Astrocyte (in vitro differentiated cells and primary cell): ENCODE data around the gene ISLR2. TPM values are rescaled to one million over a fixed set of nuclear protein-coding genes. Genes with fewer than 3 reads are reported as not detected.
"Not testable (repeated sequence)": the region's sequence is repeated elsewhere in the genome, so short reads cannot be mapped to it uniquely, and the experiment has no call there.

Source experiments
- DNase-seq: peaks from one replicate; pipeline ENCODE4 v3.0.0-alpha.2; 2010; ENCODE audit warnings: low read depth
- FAIRE-seq: peaks from 2 replicates; lab custom pipeline; 2011; peaks lifted over from hg19 to GRCh38; lab: Jason Lieb, UNC
- H2AFZ ChIP-seq: 2 replicates; pipeline ENCODE4 v1.6.0; 2012; ENCODE audit warnings: low read depth, low read length, inconsistent platforms
- H3K27ac ChIP-seq: 2 replicates; pipeline ENCODE4 v1.5.1; 2011; ENCODE audit warnings: low read depth, low read length, inconsistent platforms
- H3K27me3 ChIP-seq: 2 replicates; pipeline ENCODE4 v1.6.0; 2011; ENCODE audit warnings: low read length, inconsistent platforms; ENCODE audit not compliant: insufficient read depth
- H3K36me3 ChIP-seq: 2 replicates; pipeline ENCODE4 v1.5.1; 2011; ENCODE audit warnings: low read length, inconsistent platforms; ENCODE audit not compliant: insufficient read depth
- H3K4me1 ChIP-seq: 2 replicates; pipeline ENCODE4 v1.5.1; 2011; ENCODE audit warnings: low read length, inconsistent platforms; ENCODE audit not compliant: insufficient read depth
- H3K4me2 ChIP-seq: 2 replicates; pipeline ENCODE4 v1.6.0; 2012; ENCODE audit warnings: low read length, inconsistent platforms
- H3K4me3 ChIP-seq: 2 replicates; pipeline ENCODE4 v1.5.1; 2011; ENCODE audit warnings: low read depth, mild to moderate bottlenecking, low read length, inconsistent platforms; ENCODE audit not compliant: insufficient read depth
- H3K79me2 ChIP-seq: 2 replicates; pipeline ENCODE4 v1.6.0; 2012; ENCODE audit warnings: mild to moderate bottlenecking, low read length, inconsistent platforms; ENCODE audit not compliant: insufficient read depth
- H3K9ac ChIP-seq: 2 replicates; pipeline ENCODE4 v1.6.0; 2012; ENCODE audit warnings: mild to moderate bottlenecking, low read length, inconsistent platforms
- H3K9me3 ChIP-seq: 2 replicates; pipeline ENCODE4 v1.5.1; 2012; ENCODE audit warnings: low read depth, mild to moderate bottlenecking, low read length, inconsistent platforms; ENCODE audit not compliant: insufficient read depth
- H4K20me1 ChIP-seq: 2 replicates; pipeline ENCODE4 v1.6.0; 2012; ENCODE audit warnings: low read length, inconsistent platforms; ENCODE audit not compliant: insufficient read depth
- H3K27ac Mint-ChIP-seq: one replicate; pipeline ENCODE4 v1.8.0; 2021; ENCODE audit warnings: mild to moderate bottlenecking, mixed read lengths; ENCODE audit not compliant: unreplicated experiment
- H3K27me3 Mint-ChIP-seq: one replicate; pipeline ENCODE4 v1.8.0; 2021; ENCODE audit warnings: low read depth, mixed read lengths; ENCODE audit not compliant: unreplicated experiment
- H3K36me3 Mint-ChIP-seq: one replicate; pipeline ENCODE4 v1.8.0; 2021; ENCODE audit warnings: low read depth, mixed read lengths; ENCODE audit not compliant: unreplicated experiment
- H3K4me1 Mint-ChIP-seq: one replicate; pipeline ENCODE4 v1.8.0; 2021; ENCODE audit warnings: low read depth, mixed read lengths; ENCODE audit not compliant: unreplicated experiment
- H3K4me3 Mint-ChIP-seq: one replicate; pipeline ENCODE4 v1.8.0; 2021; ENCODE audit warnings: mild to moderate bottlenecking, moderate library complexity, mixed read lengths; ENCODE audit not compliant: unreplicated experiment
- H3K9me3 Mint-ChIP-seq: one replicate; pipeline ENCODE4 v1.8.0; 2021; ENCODE audit warnings: mild to moderate bottlenecking, mixed read lengths; ENCODE audit not compliant: unreplicated experiment
- EZH2 ChIP-seq: IDR thresholded peaks from 2 replicates; pipeline ENCODE4 v1.6.1; 2012; ENCODE audit warnings: mild to moderate bottlenecking, low read length, inconsistent platforms; ENCODE audit not compliant: insufficient read depth
- total RNA-seq: library from RNA; stranded (reverse); gene quantifications from 2 replicates; pipeline ENCODE4 v1.2.1, GENCODE V29; 2021
- TF ChIP-seq, protein P1 (sequence below): IDR thresholded peaks from 2 replicates; pipeline ENCODE4 v1.5.1; 2011; ENCODE audit warnings: low read depth, mild to moderate bottlenecking, inconsistent platforms, low read length, moderate library complexity; ENCODE audit not compliant: insufficient read depth

The ISLR2 gene
- total RNA-seq, 1 donor from 2014 or later: 0.14 TPM

DNA sequence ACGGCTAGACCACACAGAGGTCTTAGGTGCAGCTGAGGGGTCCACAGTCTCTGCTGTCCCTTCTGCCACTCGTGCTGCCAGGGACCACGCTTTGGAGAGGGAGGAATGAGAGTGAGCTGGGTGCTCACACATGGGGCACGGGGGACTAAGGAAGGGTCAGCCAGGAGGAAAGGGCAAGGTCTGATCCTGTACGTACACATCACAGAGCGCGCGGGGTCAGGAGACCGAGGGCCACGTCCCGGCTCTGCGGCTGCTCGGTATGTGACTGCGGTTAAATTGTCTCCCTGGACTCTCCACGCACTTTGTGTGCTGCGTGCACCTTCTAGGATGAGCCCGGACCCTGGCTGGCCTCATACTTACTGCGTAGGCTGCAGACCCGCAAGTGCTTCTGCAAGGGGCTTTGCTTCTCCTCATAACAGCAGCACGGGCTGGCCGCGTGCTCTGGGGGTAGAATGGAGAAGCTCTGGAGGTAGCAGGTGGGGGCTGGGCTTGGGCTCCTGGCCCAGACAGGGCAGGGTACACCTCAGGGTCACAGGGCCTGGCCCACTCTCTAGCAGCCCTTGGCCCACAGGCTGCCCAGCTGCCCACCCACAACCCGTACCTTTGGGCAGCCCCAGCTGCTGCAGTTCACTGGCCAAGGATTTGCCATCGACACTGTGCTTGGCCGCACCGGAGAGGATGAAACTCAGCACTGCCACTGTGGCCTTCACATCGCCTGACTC lies 33.5 kb upstream of the ISLR2 start:
- not testable (repeated sequence) for FAIRE-seq, H3K27me3 ChIP-seq, H3K9me3 Mint-ChIP-seq, H3K36me3 Mint-ChIP-seq, H3K9ac ChIP-seq, H3K27ac Mint-ChIP-seq, H3K4me1 ChIP-seq, H3K79me2 ChIP-seq, H3K4me3 Mint-ChIP-seq, H3K36me3 ChIP-seq, H2AFZ ChIP-seq, H3K4me2 ChIP-seq, H4K20me1 ChIP-seq, DNase-seq, H3K27ac ChIP-seq, H3K4me3 ChIP-seq, H3K9me3 ChIP-seq, H3K4me1 Mint-ChIP-seq, H3K27me3 Mint-ChIP-seq

- peak overlapping the region; percentile 75 for H3K27ac Mint-ChIP-seq
- H3K9ac ChIP-seq: peak overlapping the region; percentile 62
- FAIRE-seq, H3K4me1 ChIP-seq, H3K9me3 Mint-ChIP-seq, H3K36me3 Mint-ChIP-seq, H3K4me3 ChIP-seq, H3K4me1 Mint-ChIP-seq, H4K20me1 ChIP-seq, H3K27me3 ChIP-seq, H3K9me3 ChIP-seq, H3K36me3 ChIP-seq, H3K79me2 ChIP-seq, H3K27me3 Mint-ChIP-seq: not testable (repeated sequence)
- peak; percentile 77 for DNase-seq
- peak overlapping the region; percentile 79 for H3K4me2 ChIP-seq
- peak overlapping the region; percentile 81 for H3K4me3 Mint-ChIP-seq
- H3K27ac ChIP-seq: peak overlapping the region; percentile 38
- peak overlapping the region; percentile 87 for H2AFZ ChIP-seq
Measured at GRCh38 chr15:74099963-74100733, 30.2 kb upstream of the ISLR2 start.

DNA sequence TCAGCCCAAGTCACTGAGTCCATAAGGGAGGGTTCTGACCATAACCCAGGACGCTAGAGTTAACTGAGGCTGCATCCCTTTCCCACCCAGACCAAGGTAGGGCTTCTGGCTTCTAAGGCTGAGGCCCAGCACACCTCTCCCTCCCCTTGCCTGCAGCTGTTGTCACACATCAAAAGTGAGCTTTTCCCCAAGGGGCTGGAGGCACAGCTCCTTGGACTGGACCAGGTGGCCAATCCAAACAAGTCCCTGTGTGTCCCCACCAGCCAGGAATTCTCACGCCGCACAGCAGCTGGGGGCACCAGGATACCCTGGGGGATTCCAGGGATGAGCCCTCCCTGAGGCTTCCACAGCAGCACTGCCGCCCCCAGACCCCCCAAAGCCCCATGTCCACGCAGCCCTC lies 22.3 kb upstream of the ISLR2 start:
- Histone ChIP-seq H4K20me1 (no peaks in the 10 kb centered on the region), H3K4me2 (no peak overlapping the region), H3K4me1 (no peaks in the 10 kb centered on the region), H3K9me3 (no peaks in the 10 kb centered on the region), H3K79me2 (no peaks in the 10 kb centered on the region), H3K27ac (no peak overlapping the region), H2AFZ (no peak overlapping the region), H3K4me3 (no peak overlapping the region), H3K36me3 (no peaks in the 10 kb centered on the region), H3K27me3 (no peaks in the 10 kb centered on the region), H3K9ac (no peak overlapping the region)
- H3K9me3 Mint-ChIP-seq: no peaks in the 10 kb centered on the region
- FAIRE-seq (no peak), DNase-seq (no peak)
- TF ChIP-seq, protein P1, sequence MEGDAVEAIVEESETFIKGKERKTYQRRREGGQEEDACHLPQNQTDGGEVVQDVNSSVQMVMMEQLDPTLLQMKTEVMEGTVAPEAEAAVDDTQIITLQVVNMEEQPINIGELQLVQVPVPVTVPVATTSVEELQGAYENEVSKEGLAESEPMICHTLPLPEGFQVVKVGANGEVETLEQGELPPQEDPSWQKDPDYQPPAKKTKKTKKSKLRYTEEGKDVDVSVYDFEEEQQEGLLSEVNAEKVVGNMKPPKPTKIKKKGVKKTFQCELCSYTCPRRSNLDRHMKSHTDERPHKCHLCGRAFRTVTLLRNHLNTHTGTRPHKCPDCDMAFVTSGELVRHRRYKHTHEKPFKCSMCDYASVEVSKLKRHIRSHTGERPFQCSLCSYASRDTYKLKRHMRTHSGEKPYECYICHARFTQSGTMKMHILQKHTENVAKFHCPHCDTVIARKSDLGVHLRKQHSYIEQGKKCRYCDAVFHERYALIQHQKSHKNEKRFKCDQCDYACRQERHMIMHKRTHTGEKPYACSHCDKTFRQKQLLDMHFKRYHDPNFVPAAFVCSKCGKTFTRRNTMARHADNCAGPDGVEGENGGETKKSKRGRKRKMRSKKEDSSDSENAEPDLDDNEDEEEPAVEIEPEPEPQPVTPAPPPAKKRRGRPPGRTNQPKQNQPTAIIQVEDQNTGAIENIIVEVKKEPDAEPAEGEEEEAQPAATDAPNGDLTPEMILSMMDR: no peak
- no peak for TF ChIP-seq EZH2
- peaks cover 5% of the 10 kb centered on the region for H3K27me3 Mint-ChIP-seq
- H3K4me3 Mint-ChIP-seq: no peak overlapping the region
- H3K27ac Mint-ChIP-seq: no peak overlapping the region
- no peaks in the 10 kb centered on the region for H3K36me3 Mint-ChIP-seq
- H3K4me1 Mint-ChIP-seq: no peaks in the 10 kb centered on the region

DNA sequence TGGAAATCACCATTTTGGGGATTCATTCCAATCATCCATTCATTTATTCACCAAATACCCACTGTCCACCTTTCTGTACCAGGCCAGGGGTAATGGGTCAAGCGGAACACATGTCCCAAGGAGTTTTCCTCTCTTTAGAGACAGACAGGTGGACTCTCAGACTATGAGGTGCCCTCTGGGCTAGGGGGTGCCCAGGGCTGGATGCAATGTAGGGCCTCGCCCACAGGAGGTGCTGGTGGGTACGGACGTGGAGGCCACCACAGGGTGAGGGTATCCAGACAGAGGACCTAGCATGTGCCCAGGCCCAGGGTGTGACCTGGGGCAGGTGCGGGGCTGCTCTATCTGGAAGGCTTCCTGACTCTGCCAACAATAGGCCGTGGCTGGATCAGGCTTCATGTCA lies 21.8 kb upstream of the ISLR2 start:
- not testable (repeated sequence) for H3K4me3 Mint-ChIP-seq, H2AFZ ChIP-seq, H4K20me1 ChIP-seq, H3K27me3 Mint-ChIP-seq, H3K27ac Mint-ChIP-seq, H3K27me3 ChIP-seq, H3K4me3 ChIP-seq, H3K4me2 ChIP-seq, H3K4me1 ChIP-seq, H3K79me2 ChIP-seq, DNase-seq, H3K4me1 Mint-ChIP-seq, H3K9me3 ChIP-seq, H3K36me3 ChIP-seq, FAIRE-seq, H3K36me3 Mint-ChIP-seq, H3K9ac ChIP-seq, H3K9me3 Mint-ChIP-seq, H3K27ac ChIP-seq
